ENCODE results near the gene P2RY14.

GRCh38 chr3:151307131-151307530, 28.8 kb upstream of the P2RY14 start:
- no peak for TF ChIP-seq CTCF (conservative IDR thresholded peaks at IDR 0.05)
- no peak for TF ChIP-seq EZH2 (IDR thresholded peaks at IDR 0.05; ENCODE audit: low read depth)

Data from PC-9 (cell line).